ENCODE results near the gene ALDH3B1. TPM values are rescaled to one million over a fixed set of nuclear protein-coding genes. Genes with fewer than 3 reads are reported as not detected.

Gene ALDH3B1
- total and polyA plus RNA-seq, 2 of the 4 experiments (the other 2 are of a cell fraction): 11.8 to 22.8 TPM

GRCh38 chr11:68056317-68057285, 46.5 kb downstream of the ALDH3B1 start:
- Histone ChIP-seq H3K9me3 (ENCODE audit: control insufficient read depth, insufficient read depth, low read length) (no peaks in the 10 kb centered on the region), H3K4me1 (ENCODE audit: control insufficient read depth, insufficient read depth, low read length) (no peaks in the 10 kb centered on the region), H3K27me3 (ENCODE audit: control insufficient read depth, insufficient read depth, low read length) (no peaks in the 10 kb centered on the region), H3K79me1 (ENCODE audit: low read depth in 1 of 2, low read length in 2 of 2) (no peaks in the 10 kb centered on the region; a peak in 1 of 4 replicates), H3K4me2 (ENCODE audit: low read depth, low read length) (no peak overlapping the region), H3K9me1 (ENCODE audit: insufficient read depth, low read length) (peaks cover 6% of the 10 kb centered on the region; the same call in 1 of the 2 replicates), H3K56ac (ENCODE audit: extremely low read depth, insufficient read depth, low read length) (no peak overlapping the region), H2AFZ (replicated peaks; ENCODE audit: low read length, poor library complexity) (no peak overlapping the region), H3K18ac (ENCODE audit: low read depth, low read length) (no peak overlapping the region), H2BK20ac (ENCODE audit: low read depth, low read length) (no peak overlapping the region), H3K36me3 (ENCODE audit: control insufficient read depth, insufficient read depth, low read length) (peaks cover 20% of the 10 kb centered on the region), H2AK9ac (replicated peaks; ENCODE audit: low read depth, low read length, poor library complexity) (no peak overlapping the region), H4K20me1 (ENCODE audit: insufficient read depth, low read length) (no peaks in the 10 kb centered on the region), H3K27ac (ENCODE audit: insufficient read depth, low read length) (no peak overlapping the region), H3K4ac (ENCODE audit: low read depth, low read length) (no peak overlapping the region), H4K91ac (ENCODE audit: insufficient read depth, low read depth, low read length) (no peak overlapping the region), H2AK5ac (ENCODE audit: low read depth, low read length) (no peak overlapping the region), H2BK120ac (ENCODE audit: low read depth, low read length) (no peak overlapping the region), H3K9ac (ENCODE audit: low read depth, low read length) (no peak overlapping the region), H4K5ac (ENCODE audit: low read depth, low read length) (no peak overlapping the region), H2BK5ac (ENCODE audit: low read depth, low read length, poor library complexity, severe bottlenecking) (no peak overlapping the region), H3K14ac (replicated peaks; ENCODE audit: low read depth, low read length) (no peak overlapping the region), H3K4me3 (ENCODE audit: insufficient read depth, low read depth, low read length) (no peak overlapping the region), H3K23ac (ENCODE audit: low read depth, low read length) (no peak overlapping the region), H4K8ac (ENCODE audit: low read depth in 2 of 2, low read length in 2 of 2) (no peak overlapping the region), H2BK15ac (ENCODE audit: low read depth, low read length) (no peak overlapping the region)
- ATAC-seq (ENCODE audit: low read depth) (no peak), DNase-seq (no peak)
- intact Hi-C loops (cut with micrococcal nuclease) (no loop called here), in situ Hi-C loops (cut with MboI; ENCODE audit: low sequenced_read_pairs) (no loop called here), dilution Hi-C loops (cut with HindIII; ENCODE audit: low sequenced_read_pairs, unreplicated experiment) (no loop called here)
- no TSS peak for BruUV-seq (replicated peaks)
- no peak for TF ChIP-seq RFX5 (IDR thresholded peaks at IDR 0.05; ENCODE audit: low read depth, low read length)
- POLR2A ChIA-PET (ENCODE audit: unreplicated experiment): no interaction called here
- WGBS, 2 experiments (ENCODE audit: extremely low coverage in 2 of 2, insufficient read length in 1 of 2): 89% methylated on average over 3 of the region's 12 CpGs; no CpG with 5 or more reads in 1 of the 2 experiments
- CTCF ChIA-PET: no interaction called here

Data from IMR-90 (cell line).